K562 (cell line): Measurements from ENCODE around the gene TRPM4. TPM values are rescaled to one million over a fixed set of nuclear protein-coding genes. Genes with fewer than 3 reads are reported as not detected.

Experiments used
- ARID3B ChIP-seq: fragments of 250-450 bp; sonication (Bioruptor Pico); IDR thresholded peaks from 2 replicates; pipeline ENCODE4 v1.4.0; 2020; ENCODE audit warnings: borderline replicate concordance
- BRCA1 ChIP-seq, 2 experiments: fragments of 450-650 bp in 1 of 2; sonication (generic) in 1 of 2; formaldehyde crosslinking in 1 of 2; IDR thresholded peaks; 2 replicates each; pipeline versions ENCODE4 v1.5.0 to v1.6.1; 2017 to 2020; ENCODE audit warnings: mild to moderate bottlenecking in 1 of 2, missing genetic modification reagents in 1 of 2
- CBX5 ChIP-seq: IDR thresholded peaks from 2 replicates; pipeline ENCODE4 v1.6.1; 2014; ENCODE audit warnings: low read depth, borderline replicate concordance
- DMBX1 ChIP-seq: fragments of 250-450 bp; sonication (Bioruptor Pico); IDR thresholded peaks from 2 replicates; pipeline ENCODE4 v1.8.0; 2022; ENCODE audit warnings: inconsistent platforms, mild to moderate bottlenecking, moderate library complexity, borderline replicate concordance
- ELF4 ChIP-seq: fragments of 450-650 bp; formaldehyde crosslinking; IDR thresholded peaks from 2 replicates; pipeline ENCODE4 v1.4.0; 2022; ENCODE audit warnings: missing genetic modification characterization
- HOMEZ ChIP-seq: fragments of 250-450 bp; sonication (Bioruptor Pico); IDR thresholded peaks from 2 replicates; pipeline ENCODE4 v1.4.0; 2020; ENCODE audit warnings: mild to moderate bottlenecking, moderate library complexity
- IRF1 ChIP-seq: sonication (generic); formaldehyde crosslinking; IDR thresholded peaks from 2 replicates; pipeline ENCODE4 v1.8.0; 2022; ENCODE audit warnings: missing genetic modification reagents, mild to moderate bottlenecking, borderline replicate concordance
- KLF1 ChIP-seq: fragments of 450-650 bp; IDR thresholded peaks from 2 replicates; pipeline ENCODE4 v1.6.1; 2016; ENCODE audit warnings: missing genetic modification characterization, missing compliant biosample characterization
- MAX ChIP-seq: sonication (generic); formaldehyde crosslinking; IDR thresholded peaks from 2 replicates; pipeline ENCODE4 v1.9.0; 2022; ENCODE audit warnings: mild to moderate bottlenecking, missing genetic modification reagents
- PHTF2 ChIP-seq: fragments of 250-450 bp; sonication (Bioruptor Pico); IDR thresholded peaks from 2 replicates; pipeline ENCODE4 v1.5.0; 2021; ENCODE audit warnings: mild to moderate bottlenecking
- POLR2AphosphoS2 ChIP-seq: IDR thresholded peaks from 2 replicates; pipeline ENCODE4 v1.6.1; 2012; ENCODE audit warnings: low read length, improper control_type of control experiment
- POLR2H ChIP-seq: IDR thresholded peaks from 2 replicates; pipeline ENCODE4 v1.6.1; 2016; ENCODE audit warnings: missing genetic modification characterization, low read depth, mild to moderate bottlenecking, control low read depth, missing compliant biosample characterization, moderate library complexity
- POLR3G ChIP-seq: IDR thresholded peaks from 2 replicates; pipeline ENCODE4 v1.6.1; 2011; ENCODE audit not compliant: insufficient read length, insufficient replicate concordance; ENCODE audit errors: extremely low read depth
- PRMT5 ChIP-seq: sonication (generic); formaldehyde crosslinking; IDR thresholded peaks from 2 replicates; pipeline ENCODE4 v1.5.0; 2020; ENCODE audit warnings: missing genetic modification reagents
- RBM22 ChIP-seq: fragments of 200-400 bp; formaldehyde crosslinking; IDR thresholded peaks from 2 replicates; pipeline ENCODE4 v1.6.1; 2018; ENCODE audit warnings: low read length, low read depth; ENCODE audit not compliant: poor library complexity, severe bottlenecking
- TFAP4 ChIP-seq: sonication (generic); formaldehyde crosslinking; IDR thresholded peaks from 2 replicates; pipeline ENCODE4 v1.8.0; 2022; ENCODE audit warnings: missing genetic modification reagents, mild to moderate bottlenecking, moderate library complexity, borderline replicate concordance
- THRAP3 ChIP-seq: fragments of 450-650 bp; IDR thresholded peaks from 2 replicates; pipeline ENCODE4 v1.6.1; 2016; ENCODE audit warnings: mild to moderate bottlenecking, inconsistent platforms, borderline replicate concordance
- ZBTB9 ChIP-seq: fragments of 450-650 bp; formaldehyde crosslinking; IDR thresholded peaks from 2 replicates; pipeline ENCODE4 v1.4.0; 2020; ENCODE audit warnings: mild to moderate bottlenecking, moderate library complexity
- ZFPM2 ChIP-seq: fragments of 250-450 bp; sonication (Bioruptor Pico); IDR thresholded peaks from 2 replicates; pipeline ENCODE4 v1.5.1; 2022; ENCODE audit warnings: mild to moderate bottlenecking
- ZNF184 ChIP-seq: sonication (generic); formaldehyde crosslinking; IDR thresholded peaks from 2 replicates; pipeline ENCODE4 v1.5.0; 2020; ENCODE audit warnings: missing genetic modification reagents
- ZNF436 ChIP-seq: fragments of 250-450, 450-650 bp; sonication (Bioruptor Pico); formaldehyde crosslinking; IDR thresholded peaks from 2 replicates; pipeline ENCODE4 v1.7.0; 2020; ENCODE audit warnings: mild to moderate bottlenecking
- polyA plus RNA-seq, 8 experiments: library from polyadenylated mRNA; depleted of rRNA in 4 of 8; stranded (reverse) in 5 of 8; unstranded in 3 of 8; fragments of >200 nt; fragmentation: Nextera tagmentation in 2 of 8; fragmentation: Illumina TruSeq in 1 of 8; extraction: Ambion mirVana in 2 of 8; extraction: Trizol in 1 of 8; gene quantifications; 2 replicates each; pipeline versions ENCODE4 v1.2.1 to v1.2.3, GENCODE V29; 2011 to 2014; ENCODE audit warnings: inconsistent platforms in 1 of 8, missing spikeins in 1 of 8
- total RNA-seq, 7 experiments: library from RNA; depleted of rRNA in 6 of 7; stranded (reverse); fragments of >200 nt in 6 of 7; fragmentation: Illumina TruSeq in 2 of 7; extraction: Trizol in 2 of 7; gene quantifications; 2 replicates each; pipeline versions ENCODE4 v1.2.1 to v1.2.3, GENCODE V29; 2011 to 2021; ENCODE audit warnings: low replicate concordance in 1 of 7

Gene TRPM4
- total and polyA plus RNA-seq, 9 of the 15 experiments (the other 6 are each of a cell fraction or from before 2014, with no cell fraction given) = 6.5 to 45.4 (median 15.2) TPM

- TF ChIP-seq MAX (CRISPR knock-in tag) = peak; percentile 70
- TF ChIP-seq ZNF436 (CRISPR knock-in tag) = no peak
- TF ChIP-seq ELF4 (CRISPR knock-in tag) = no peak
- TF ChIP-seq HOMEZ (CRISPR knock-in tag) = no peak
- no peak for TF ChIP-seq PHTF2 (CRISPR knock-in tag)
- no peak for TF ChIP-seq PRMT5 (CRISPR knock-in tag)
- TF ChIP-seq CBX5 = peak; percentile 59; the same call in 1 of the 2 replicates
- TF ChIP-seq ZFPM2 (CRISPR knock-in tag) = 0 out of 2 replicates have a peak, but pooled peaks have one; percentile 38
- no peak for TF ChIP-seq BRCA1 (IDR thresholded peaks at IDR 0.05)
- no peak for TF ChIP-seq BRCA1 (CRISPR knock-in tag; IDR thresholded peaks at IDR 0.05)
- peak; percentile 37; the same call in 1 of the 2 replicates for TF ChIP-seq POLR2AphosphoS2
- TF ChIP-seq ARID3B (CRISPR knock-in tag) = no peak
- TF ChIP-seq DMBX1 (CRISPR knock-in tag) = no peak
- TF ChIP-seq RBM22 = peak; percentile 21
- peak; percentile 92 for TF ChIP-seq TFAP4
- TF ChIP-seq KLF1 (tag) = no peak
- TF ChIP-seq POLR3G = no peak
- TF ChIP-seq IRF1 (CRISPR knock-in tag) = no peak
- TF ChIP-seq ZNF184 (CRISPR knock-in tag) = no peak
- peak; percentile 62 for TF ChIP-seq ZBTB9
- TF ChIP-seq POLR2H = no peak
- TF ChIP-seq THRAP3 = no peak
Measured at GRCh38 chr19:49148784-49149651, 8.6 kb upstream of the TRPM4 start (continued).
